ENCODE results near the gene INTS15. TPM values are rescaled to one million over a fixed set of nuclear protein-coding genes. Genes with fewer than 3 reads are reported as not detected.

Gene INTS15
- total RNA-seq, 3 donors from 2014 or later: 24.5 to 38.5 (median 26.2) TPM

DNA sequence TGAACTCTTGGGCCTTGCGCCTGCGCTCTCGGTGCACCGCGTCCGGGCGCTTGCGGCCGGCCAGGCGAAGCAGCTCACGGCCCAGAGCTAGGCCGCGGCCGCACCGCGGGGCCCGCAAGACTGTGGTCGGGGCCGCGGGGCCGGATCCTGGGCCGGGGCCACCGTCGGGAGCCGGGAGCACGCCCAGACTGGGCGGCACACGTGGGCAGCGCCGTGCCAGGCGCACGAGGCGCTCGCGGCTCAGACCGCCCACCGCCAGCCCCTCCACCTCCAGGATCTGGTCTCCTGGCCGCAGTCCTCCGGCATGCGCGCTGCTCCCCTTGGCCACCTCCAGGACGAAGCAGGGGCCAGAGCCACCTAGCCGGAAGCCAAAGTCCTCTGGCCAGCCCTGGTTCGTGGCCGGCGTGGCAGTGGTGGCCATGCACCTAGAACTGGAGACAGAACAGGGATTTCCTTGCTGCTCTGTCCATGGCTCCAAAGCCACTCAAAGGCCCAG, 38.8 kb upstream of the INTS15 start, which contains the start of gene GRID2IP:
GRID2IP (minus strand) TSS at position 446 of the 496 bp plus-strand sequence; CDS start at position 421, 25 bp downstream.
- DNase-seq (no peak), ATAC-seq (no peak)
- H3K4me1 ChIP-seq (ENCODE audit: low read depth): no peaks in the 10 kb centered on the region
- intact Hi-C loops (cut with DNase I, micrococcal nuclease): no loop called here
- TF ChIP-seq, protein P1, sequence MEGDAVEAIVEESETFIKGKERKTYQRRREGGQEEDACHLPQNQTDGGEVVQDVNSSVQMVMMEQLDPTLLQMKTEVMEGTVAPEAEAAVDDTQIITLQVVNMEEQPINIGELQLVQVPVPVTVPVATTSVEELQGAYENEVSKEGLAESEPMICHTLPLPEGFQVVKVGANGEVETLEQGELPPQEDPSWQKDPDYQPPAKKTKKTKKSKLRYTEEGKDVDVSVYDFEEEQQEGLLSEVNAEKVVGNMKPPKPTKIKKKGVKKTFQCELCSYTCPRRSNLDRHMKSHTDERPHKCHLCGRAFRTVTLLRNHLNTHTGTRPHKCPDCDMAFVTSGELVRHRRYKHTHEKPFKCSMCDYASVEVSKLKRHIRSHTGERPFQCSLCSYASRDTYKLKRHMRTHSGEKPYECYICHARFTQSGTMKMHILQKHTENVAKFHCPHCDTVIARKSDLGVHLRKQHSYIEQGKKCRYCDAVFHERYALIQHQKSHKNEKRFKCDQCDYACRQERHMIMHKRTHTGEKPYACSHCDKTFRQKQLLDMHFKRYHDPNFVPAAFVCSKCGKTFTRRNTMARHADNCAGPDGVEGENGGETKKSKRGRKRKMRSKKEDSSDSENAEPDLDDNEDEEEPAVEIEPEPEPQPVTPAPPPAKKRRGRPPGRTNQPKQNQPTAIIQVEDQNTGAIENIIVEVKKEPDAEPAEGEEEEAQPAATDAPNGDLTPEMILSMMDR (IDR thresholded peaks at IDR 0.05): no peak
- H3K36me3 ChIP-seq (ENCODE audit: low read depth): no peaks in the 10 kb centered on the region
- H3K9me3 ChIP-seq: no peaks in the 10 kb centered on the region
- H3K4me3 ChIP-seq: no peak within 1 kb of the TSS

DNA sequence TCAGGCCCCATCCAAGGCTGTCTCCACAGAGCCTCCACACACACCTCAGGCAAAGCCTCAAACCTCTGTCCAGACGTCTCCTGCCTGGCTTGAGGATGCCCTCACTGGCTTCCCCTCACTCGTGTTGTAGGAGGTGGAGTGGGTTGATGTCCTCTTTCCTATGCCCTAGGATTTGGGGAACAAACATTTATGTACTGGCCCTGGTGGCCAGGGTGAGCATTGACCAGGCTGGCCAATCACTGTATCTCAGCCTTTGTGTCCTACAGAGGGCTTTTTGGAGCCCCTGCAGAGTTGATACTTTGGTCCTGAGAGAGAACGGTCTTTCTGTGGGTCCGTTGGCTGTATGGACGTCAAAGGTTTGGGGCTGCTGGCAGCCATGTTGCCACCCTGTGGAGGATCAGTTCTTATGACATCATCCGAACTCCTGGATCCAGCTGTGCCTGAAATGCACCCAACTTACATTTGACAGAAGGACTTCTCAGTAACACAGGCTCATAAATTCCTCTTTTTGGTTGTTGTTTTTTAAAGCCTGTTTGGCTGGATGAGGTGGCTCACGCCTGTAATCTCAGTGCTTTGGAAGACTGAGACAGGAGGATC, 36.3 kb upstream of the INTS15 start:
- DNase-seq (no peak), ATAC-seq (no peak)
- TF ChIP-seq, protein P1 (IDR thresholded peaks at IDR 0.05): no peak
- Histone ChIP-seq H3K4me3 (no peak overlapping the region), H3K36me3 (ENCODE audit: low read depth) (no peaks in the 10 kb centered on the region), H3K9me3 (no peaks in the 10 kb centered on the region), H3K4me1 (ENCODE audit: low read depth) (no peaks in the 10 kb centered on the region)
- intact Hi-C loops (cut with DNase I, micrococcal nuclease): no loop called here

DNA sequence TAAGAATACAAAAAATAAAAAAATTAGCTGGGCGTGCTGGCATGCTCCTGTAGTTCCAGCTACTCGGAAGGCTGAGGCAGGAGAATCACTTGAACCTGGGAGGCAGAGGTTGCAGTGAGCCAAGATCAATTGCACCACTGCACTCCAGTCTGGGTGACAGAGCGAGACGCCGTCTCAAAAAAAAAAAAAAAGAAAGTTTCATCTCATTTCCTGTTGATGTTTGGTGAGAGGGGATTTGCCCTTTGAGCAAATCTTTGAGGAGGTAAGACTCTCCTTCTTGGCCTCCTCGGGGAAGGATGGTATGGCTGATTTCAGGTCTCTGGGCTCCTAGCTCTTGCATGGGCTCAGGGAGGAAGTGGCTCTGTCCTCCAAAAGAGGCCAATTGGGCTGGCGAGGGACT, 35.0 kb upstream of the INTS15 start:
- no peak for DNase-seq
- Histone ChIP-seq H3K9me3 (no peaks in the 10 kb centered on the region), H3K4me3 (no peak overlapping the region), H3K36me3 (ENCODE audit: low read depth) (no peaks in the 10 kb centered on the region), H3K4me1 (ENCODE audit: low read depth) (no peaks in the 10 kb centered on the region)
- no peak for ATAC-seq
- TF ChIP-seq, protein P1 (IDR thresholded peaks at IDR 0.05): no peak
- intact Hi-C loops (cut with DNase I, micrococcal nuclease): no loop called here

DNA sequence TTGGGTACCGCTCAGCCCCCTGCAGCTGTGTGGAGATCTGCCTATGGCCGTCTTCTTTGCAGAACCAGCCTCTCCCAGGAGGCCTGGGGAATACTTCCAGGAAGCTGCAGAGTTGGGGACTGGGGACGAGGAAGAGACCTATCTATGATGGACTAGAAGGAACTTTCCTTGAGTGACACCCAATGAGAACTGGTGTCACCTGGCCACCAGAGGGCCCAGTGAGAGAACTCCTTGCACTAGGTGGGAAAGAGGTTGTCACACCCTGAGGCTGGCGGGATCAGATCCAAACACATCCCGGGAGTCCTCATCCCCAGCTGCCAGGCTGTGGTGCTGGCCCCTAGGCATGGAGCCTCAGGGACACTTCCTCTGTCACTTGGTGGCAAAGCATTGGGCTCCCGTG, 33.6 kb upstream of the INTS15 start:
- Histone ChIP-seq H3K4me3 (no peak overlapping the region), H3K4me1 (ENCODE audit: low read depth) (no peaks in the 10 kb centered on the region), H3K9me3 (no peaks in the 10 kb centered on the region), H3K36me3 (ENCODE audit: low read depth) (no peaks in the 10 kb centered on the region)
- DNase-seq (peak in 2 of 3 donors; percentile 35 to 36), ATAC-seq (peak; percentile 55)
- TF ChIP-seq, protein P1 (IDR thresholded peaks at IDR 0.05): no peak
- intact Hi-C loops (cut with DNase I, micrococcal nuclease): no loop called here

DNA sequence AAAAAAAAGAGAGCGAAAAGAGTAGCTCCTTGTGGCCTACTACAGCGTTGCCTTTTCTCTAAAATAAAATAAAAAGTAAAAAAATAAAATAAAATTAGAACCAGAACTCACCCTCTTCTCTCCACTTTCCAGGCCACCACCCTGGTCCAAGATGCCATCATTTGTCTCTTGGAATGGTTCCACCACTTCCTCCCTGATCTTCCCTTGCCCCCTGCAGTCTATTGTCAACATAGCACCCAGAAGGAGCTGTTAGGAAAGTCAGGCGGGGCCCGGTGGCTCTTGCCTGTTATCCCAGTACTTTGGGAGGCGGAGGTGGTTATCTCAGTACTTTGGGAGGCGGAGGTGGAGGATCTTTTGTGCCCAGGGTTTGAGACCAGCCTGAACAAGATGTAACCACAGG, 31.0 kb upstream of the INTS15 start:
- intact Hi-C loops (cut with DNase I, micrococcal nuclease): no loop called here
- no peaks in the 10 kb centered on the region for H3K9me3 ChIP-seq
- ATAC-seq (peak; percentile 47), DNase-seq (peak in 1 of 3 donors; percentile 51)
- H3K36me3 ChIP-seq (ENCODE audit: low read depth): no peaks in the 10 kb centered on the region
- TF ChIP-seq, protein P1 (IDR thresholded peaks at IDR 0.05): no peak
- H3K4me3 ChIP-seq: no peak overlapping the region
- H3K4me1 ChIP-seq (ENCODE audit: low read depth): no peaks in the 10 kb centered on the region

Data from mucosa of descending colon (tissue), 3 donors.